ENCODE measurements around the gene IPPK. TPM values are rescaled to one million over a fixed set of nuclear protein-coding genes. Genes with fewer than 3 reads are reported as not detected.
A peak's percentile ranks its signal among the peaks of the same experiment; 100 is the strongest.

IPPK gene, protein sequence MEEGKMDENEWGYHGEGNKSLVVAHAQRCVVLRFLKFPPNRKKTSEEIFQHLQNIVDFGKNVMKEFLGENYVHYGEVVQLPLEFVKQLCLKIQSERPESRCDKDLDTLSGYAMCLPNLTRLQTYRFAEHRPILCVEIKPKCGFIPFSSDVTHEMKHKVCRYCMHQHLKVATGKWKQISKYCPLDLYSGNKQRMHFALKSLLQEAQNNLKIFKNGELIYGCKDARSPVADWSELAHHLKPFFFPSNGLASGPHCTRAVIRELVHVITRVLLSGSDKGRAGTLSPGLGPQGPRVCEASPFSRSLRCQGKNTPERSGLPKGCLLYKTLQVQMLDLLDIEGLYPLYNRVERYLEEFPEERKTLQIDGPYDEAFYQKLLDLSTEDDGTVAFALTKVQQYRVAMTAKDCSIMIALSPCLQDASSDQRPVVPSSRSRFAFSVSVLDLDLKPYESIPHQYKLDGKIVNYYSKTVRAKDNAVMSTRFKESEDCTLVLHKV
- total RNA-seq: 15.4 and 18.0 TPM in 2 replicates

GRCh38 chr9:92669890-92670708, at the start of gene IPPK:
Gene IPPK (minus strand): TSS chr9:92670131. CDS start chr9:92669988, 143 bp downstream.
- DNase-seq (ENCODE audit: extremely low read depth, low read depth, low spot score): peak; percentile 91

DNA sequence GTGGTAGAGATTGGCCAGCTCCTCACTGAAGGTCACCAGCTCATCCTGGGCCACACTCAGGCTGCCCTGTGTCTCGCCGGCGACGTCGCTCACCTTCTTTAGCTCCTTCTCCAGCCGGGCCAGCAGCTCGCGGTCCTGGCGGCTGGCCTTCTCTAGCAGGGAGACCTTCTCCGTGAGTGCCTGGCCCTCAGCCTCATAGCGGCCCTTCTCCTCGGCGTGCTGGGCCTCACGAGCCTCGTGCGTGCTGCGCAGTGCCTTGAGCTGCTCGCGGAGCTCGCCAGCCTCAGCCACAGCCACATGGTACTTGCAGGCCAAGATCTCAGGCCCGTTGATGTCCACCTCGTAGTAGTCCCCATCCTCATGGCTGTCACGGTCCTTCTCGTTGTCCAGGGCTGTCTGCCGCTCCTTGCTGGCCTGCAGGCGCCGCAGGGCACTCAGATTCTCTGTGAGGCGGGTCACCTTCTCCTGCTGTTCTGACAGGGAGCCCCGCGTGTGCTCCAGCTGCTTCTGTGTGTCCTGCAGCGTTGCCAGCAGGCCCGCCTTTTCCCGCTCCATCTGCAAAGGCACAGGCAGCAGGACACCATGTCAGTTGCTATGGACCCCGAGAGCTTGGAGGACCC, 49.2 kb upstream of the IPPK start:
- no peak for DNase-seq (ENCODE audit: extremely low read depth, low read depth, low spot score)

DNA sequence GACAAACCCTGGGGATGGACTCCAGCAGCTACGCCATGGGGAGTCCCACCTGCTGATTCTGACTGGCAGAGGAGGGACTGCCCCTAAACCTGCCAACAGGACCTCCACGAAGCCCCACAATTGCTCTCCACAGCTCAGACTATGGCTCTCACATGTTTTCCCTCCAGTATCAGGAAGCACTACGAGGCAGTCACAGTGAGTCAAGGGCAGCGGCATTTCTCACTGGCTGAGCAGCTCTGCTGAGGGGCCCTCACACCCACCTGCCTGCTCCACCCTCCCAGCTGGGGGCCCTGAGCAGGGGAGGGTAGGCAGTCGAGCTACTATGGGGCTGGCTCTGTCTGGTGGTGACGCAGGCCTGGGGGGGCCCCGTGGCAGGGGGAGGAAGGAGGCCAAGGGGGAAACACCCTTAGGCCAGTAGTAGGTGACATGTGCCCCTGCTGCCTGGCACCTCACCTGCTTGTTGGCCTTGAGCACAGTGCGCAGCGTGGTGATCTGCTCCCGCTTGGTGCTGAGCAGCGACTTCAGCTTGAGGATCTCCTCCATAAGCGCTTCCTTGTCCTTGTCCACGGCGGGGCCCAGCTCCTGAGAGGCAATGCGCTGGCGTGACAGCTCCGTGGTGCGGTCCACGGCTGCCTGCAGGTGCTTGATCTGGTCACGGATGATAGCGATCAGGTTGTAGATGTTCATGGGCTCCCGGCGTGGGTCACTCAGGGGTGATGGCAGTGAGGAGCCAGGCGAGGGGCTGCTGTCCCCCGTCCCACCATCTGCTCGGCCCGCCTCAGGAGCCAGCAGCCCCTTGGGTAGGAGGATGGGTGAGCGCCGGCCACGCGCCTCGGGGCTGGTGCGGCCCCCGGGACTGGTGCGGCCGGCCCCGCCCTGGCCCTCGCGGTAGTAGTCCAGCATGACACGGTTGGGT, 48.4 kb upstream of the IPPK start:
- DNase-seq (ENCODE audit: extremely low read depth, low read depth, low spot score): no peak

DNA sequence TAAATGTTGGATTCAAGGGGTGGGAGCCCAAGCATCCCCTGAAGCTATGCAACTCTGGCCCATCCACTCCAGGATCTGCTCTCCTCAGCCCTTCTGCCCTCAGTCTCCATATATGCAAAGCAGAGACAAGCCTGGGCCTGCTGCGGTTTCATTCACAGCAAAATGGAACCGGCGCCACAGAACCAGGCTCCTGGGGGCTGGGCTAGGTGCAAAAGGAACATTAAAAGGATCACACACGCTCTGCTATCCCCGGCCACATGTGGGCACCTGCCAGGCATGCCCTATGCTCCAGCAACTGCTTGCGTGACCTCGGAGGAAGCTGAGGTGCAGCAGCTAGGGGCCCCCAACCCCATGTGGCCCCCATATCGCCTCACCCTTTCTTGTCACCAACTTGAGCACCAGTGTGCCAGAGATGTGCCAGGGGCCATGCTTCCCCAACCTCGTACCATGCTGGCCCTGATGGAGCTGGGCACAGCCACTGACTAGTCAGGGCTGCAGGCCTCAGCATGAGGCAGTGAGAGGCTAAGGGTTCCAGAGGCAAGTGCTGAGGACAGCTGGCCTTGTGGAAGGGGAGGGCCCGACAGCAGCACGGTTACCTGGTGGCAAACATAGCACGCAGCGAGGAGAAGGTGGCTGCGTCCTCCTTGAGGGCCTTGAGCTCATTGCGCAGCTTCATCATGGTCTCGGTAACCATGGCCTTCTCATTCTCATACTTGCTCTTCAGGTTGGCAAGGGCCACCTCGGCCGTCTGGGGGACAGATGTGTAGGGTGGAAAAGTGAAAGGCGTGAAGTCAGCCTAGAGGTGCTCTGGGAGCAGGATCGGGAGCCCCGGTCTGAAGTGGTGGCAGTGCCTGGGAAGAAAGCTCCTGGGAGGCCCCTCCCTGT, 47.5 kb upstream of the IPPK start:
- DNase-seq (ENCODE audit: extremely low read depth, low read depth, low spot score): no peak

- no peak for DNase-seq (ENCODE audit: extremely low read depth, low read depth, low spot score)
Observed at GRCh38 chr9:92716557-92716956, 46.6 kb upstream of the IPPK start.

DNA sequence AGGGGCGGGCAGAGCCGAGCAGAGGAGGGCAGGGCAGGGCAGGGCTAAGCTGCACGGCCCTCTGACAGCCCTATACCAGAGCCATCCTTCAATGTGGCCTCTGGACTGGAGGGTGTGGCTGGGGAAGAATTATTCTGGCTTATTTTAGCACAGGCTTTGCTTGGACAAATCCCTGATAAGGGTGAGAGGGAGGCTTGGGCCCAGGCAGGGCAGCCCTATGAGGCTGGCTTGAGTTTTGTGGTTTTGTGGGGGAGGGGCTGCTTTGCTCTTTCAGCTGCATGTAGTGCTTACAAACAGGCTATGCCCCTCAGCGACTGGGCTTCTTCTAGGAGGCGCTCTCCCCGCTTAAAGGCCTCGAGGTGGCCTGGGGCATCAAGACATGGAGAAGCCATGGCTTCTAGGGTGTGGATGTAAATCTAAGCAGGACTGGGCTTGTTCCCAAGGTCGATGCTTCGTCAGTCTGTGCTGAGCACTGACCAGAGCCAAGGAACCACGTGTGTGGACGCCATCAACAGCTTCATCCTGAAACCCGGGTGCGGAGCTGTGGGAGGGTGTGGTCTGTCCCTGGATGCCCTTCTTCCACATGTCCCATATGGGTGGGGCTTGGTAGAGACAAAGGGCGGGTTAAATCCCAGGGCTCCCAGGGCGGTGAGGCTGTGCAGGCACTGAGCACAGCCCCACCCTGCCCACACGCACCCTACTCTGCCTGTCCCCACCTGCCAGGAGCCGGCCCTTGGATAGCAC, 45.7 kb upstream of the IPPK start:
- no peak for DNase-seq (ENCODE audit: extremely low read depth, low read depth, low spot score)

GRCh38 chr9:92714787-92715487, 45.0 kb upstream of the IPPK start:
- no peak for DNase-seq (ENCODE audit: extremely low read depth, low read depth, low spot score)

DNA sequence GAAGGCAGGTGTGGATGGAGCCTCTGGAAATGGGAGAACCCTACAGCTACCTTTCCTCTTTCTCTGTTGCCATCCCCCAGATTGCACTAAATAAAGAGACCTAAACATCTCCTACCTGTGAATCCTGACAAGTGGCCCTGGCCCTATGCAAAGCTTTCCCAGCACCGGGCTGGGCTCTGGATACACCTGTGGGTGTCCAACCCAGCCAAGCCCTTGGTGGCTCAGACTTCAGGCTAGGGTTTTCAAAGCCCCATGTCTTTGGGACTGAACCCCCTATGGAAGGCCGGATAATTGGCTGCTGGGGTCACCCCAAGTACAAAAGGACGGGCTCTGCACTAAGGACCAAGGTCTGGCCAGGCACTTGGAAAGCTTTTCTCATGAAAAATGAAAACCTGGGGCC, 44.1 kb upstream of the IPPK start:
- DNase-seq (ENCODE audit: extremely low read depth, low read depth, low spot score): no peak

- no peak for DNase-seq (ENCODE audit: extremely low read depth, low read depth, low spot score)
Observed at GRCh38 chr9:92713528-92713927, 43.6 kb upstream of the IPPK start.

- no peak for DNase-seq (ENCODE audit: extremely low read depth, low read depth, low spot score)
Observed at GRCh38 chr9:92712767-92713166, 42.8 kb upstream of the IPPK start.

DNA sequence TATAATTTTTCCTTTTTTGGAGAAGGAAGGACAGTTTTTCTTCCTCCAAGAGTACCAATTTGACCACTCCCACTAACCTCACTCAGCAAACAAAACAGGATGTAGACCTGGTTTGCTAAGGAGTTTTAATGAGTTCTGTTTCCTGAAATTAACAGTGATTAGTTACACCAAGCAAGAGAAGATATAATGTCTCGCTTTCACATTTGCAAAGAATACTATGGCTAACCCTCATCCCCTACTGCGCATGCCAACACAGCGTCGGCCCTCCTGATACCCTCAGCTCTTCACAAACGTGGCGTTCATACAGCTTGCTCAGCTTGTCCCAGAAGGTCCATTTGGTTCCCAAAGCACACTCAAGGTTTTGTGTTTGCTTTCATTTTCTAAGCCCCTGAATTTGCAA, 41.9 kb upstream of the IPPK start:
- no peak for DNase-seq (ENCODE audit: extremely low read depth, low read depth, low spot score)

DNA sequence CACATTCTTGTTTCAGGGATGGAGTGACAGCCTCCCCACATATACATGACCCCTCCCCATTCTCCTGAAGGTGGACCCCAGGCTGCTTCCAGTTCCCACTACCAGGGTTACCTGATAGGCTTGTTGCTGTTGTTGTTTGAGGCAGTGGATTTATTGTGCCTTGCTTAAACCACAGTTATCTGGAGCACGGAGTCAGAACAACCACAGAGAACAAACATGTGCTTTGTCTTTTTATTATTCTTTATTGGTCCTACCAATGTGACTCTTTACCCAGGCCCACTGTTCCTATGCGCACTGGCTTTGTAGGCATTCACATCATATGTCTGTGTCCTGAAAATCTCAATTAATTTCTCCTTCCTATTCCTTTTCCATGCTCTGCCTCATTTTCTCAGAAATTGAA, 41.2 kb upstream of the IPPK start:
- no peak for DNase-seq (ENCODE audit: extremely low read depth, low read depth, low spot score)

DNA sequence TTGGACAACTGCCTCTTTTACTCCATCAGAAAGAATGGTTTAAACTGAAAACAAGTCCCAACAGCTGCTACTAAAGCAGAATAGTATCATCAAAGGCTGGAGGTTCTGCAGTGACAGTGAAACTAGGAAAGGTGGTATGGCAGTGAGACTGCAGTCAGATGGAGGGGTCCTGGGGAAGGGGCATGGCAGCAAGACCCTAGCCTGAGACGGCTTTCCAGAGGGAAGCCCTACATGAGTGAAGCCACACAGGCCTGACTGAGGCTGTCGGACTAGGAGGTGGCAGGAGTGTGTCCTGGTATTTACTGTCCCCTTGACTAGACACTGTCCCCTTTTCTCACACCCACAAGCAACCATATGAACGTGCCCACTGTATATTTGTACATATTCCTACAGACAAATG, 40.4 kb upstream of the IPPK start:
- DNase-seq (ENCODE audit: extremely low read depth, low read depth, low spot score): no peak

DNA sequence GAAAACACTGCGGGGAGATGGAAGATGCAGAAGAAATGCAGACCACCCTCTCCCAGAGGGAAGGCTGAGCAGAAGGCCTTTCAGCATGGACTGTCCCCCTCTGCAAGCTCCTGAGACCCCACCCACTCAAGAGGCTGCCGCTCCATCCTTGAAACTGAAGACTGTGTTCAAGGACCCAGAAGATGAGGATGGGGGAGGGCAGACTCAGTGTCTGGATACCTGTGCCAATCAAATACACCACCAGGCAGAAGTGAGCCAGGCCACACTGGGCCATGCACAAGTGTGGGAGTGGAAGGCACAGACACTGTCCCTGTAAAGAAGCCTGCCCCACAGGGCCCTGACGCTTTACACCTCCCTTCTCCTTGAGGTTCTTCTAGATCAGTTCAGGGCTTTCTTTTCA, 40.0 kb upstream of the IPPK start:
- no peak for DNase-seq (ENCODE audit: extremely low read depth, low read depth, low spot score)

GRCh38 chr9:92709240-92709639, 39.3 kb upstream of the IPPK start:
- no peak for DNase-seq (ENCODE audit: extremely low read depth, low read depth, low spot score)

- no peak for DNase-seq (ENCODE audit: extremely low read depth, low read depth, low spot score)
Observed at GRCh38 chr9:92707530-92707929, 37.6 kb upstream of the IPPK start.

DNA sequence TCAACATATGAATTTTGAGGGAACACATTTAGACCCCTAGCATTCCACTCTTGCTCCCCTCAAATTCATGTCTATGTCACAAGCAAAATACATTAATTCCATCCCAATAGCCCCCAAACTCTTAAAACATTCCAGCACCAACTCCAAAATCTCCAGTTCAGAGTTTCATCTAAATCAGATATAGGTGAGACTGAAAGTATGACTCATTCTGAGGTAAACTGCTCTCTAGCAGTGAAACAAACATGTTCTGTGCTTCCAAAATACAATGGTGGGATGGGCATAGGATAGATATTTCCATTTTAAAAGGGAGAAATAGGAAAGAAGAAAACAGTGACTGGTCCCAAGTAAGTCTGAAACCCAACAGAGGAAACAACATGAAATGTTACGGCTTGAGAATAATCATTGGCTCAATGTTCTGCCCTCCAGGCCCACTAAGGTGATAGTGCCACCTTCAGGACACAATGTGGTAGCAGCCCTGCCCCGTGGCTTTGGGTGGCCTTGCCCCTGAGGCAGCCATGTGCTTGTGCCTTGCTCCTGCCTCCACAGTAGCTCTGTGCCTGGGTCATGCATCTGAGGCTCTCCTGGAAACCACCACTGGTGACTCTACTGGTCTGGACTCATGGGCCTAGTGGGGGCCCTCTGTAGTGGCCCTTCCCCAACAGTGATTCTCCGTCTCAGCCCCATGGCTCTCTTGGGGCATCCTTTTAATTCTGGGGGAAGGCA, 36.4 kb upstream of the IPPK start:
- no peak for DNase-seq (ENCODE audit: extremely low read depth, low read depth, low spot score)

Measured in glomerular endothelial cell (primary cell).